Amniotic stem cell (primary cell): ENCODE measurements around the gene CSF3R.
A peak's percentile ranks its signal among the peaks of the same experiment; 100 is the strongest.

Experiments used
- DNase-seq: peaks from one replicate; lab custom pipeline; 2025; lab: John Stamatoyannopoulos, UW

CSF3R gene

GRCh38 chr1:36457691-36458090 is 25.0 kb downstream of the CSF3R start:
- DNase-seq = no peak

GRCh38 chr1:36456391-36456928 is 26.3 kb downstream of the CSF3R start:
- DNase-seq = no peak

GRCh38 chr1:36455386-36455785 is 27.3 kb downstream of the CSF3R start:
- DNase-seq = no peak

- DNase-seq = no peak
Measured at GRCh38 chr1:36453600-36454388, 28.9 kb downstream of the CSF3R start.

GRCh38 chr1:36453051-36453450 is 29.7 kb downstream of the CSF3R start:
- no peak for DNase-seq

- DNase-seq = no peak
Measured at GRCh38 chr1:36450919-36451305, 31.8 kb downstream of the CSF3R start.

DNA sequence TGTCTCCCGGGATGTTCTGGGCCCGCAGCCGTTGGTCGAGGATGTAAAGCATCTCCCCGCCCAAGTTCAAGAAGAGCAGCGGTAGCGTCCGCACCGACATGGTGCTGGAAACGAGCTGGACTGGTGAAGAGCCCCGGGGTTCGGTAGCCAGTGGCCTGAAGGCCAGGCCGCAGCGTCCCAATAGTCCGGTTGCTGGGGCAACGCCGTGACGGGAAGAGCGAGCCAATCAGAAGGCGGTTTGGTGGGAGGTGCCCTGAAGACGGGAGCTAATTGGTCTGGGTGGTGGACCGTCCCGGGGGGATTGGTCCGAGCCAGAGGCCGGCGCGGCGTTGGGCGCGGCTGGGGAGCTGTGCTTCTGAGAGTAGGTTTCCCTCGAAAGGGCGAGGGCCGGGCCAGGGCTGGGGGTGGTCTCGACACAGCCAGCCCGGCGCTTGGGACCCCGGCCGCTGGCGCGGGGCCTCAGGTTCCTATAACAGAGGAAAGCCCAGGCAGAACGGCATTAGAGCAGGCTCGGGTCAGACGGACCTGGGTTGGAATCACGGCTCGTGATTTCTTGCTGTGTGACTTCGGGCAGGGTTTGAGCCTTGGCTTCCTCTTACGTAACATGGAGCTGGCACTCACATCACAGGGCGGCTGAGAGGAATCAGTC is 32.3 kb downstream of the CSF3R start, which contains the start of gene OSCP1:
Gene OSCP1, minus strand, starts transcription at position 182 of the 649 bp plus-strand sequence. Its CDS starts 82 bp downstream, at position 100.
- peak; percentile 90 for DNase-seq

GRCh38 chr1:36448530-36449056 is 34.1 kb downstream of the CSF3R start:
- no peak for DNase-seq

- no peak for DNase-seq
Measured at GRCh38 chr1:36447450-36447849, 35.3 kb downstream of the CSF3R start.

GRCh38 chr1:36446746-36447145 is 36.0 kb downstream of the CSF3R start:
- no peak for DNase-seq

- no peak for DNase-seq
Measured at GRCh38 chr1:36446271-36446670, 36.4 kb downstream of the CSF3R start.

DNA sequence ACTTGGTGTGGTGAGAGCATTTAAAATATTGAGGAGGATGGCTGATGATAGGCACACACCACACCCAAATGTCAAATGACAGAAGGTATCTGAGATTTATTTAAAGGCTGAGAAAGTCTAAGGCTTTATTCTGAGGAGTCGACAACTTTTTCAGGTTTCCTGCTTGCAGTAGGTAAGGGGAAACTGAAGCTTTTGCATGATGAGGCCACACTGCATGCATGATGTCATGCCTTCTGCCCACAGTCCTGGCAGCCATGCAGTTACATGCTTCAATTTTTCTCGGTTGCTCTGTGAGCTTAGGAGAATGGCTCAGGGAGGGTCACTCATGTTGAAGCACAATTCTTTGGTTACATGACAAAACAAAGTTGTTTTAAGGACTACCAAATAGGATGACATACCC is 39.4 kb downstream of the CSF3R start:
- no peak for DNase-seq

DNA sequence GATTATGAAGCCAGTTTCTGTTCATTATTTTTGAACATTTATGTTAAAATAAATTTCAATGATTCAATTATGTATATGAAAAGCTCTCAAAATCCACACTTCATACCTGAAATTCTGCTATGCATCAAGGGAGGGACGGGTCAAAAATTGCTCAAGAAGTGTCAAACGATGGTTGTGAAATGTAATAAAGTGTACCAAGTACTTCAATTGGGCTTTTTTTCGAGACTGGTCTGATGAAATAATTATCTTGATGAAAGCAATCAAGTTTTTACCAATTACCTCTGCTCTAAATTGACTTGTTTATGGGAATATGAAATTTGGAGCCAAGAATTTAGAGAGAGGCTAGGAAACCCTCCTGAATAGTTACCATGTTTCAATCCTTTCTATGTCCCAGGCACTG is 40.4 kb downstream of the CSF3R start:
- DNase-seq = no peak

DNA sequence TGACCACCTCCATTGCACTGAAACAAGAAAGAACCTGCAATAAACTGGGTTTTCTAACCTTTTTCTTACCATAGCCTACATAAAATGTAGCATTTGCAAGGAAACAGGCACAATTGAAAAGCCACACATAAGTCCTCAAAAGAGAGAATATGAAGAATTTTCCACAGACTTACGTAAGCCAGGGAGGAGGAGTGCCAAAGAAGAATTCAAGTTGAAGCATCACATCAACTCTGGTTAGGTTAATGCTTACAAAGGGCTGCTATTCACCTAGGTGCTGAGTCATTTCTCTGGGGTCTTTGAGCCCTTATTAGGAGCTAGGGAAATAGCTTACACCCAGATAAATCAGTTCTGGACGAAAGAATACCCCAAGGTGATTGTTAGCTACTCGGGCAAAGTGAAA is 42.1 kb downstream of the CSF3R start:
- no peak for DNase-seq

- no peak for DNase-seq
Measured at GRCh38 chr1:36440044-36440443, 42.7 kb downstream of the CSF3R start.

GRCh38 chr1:36438715-36439114 is 44.0 kb downstream of the CSF3R start:
- DNase-seq = no peak

GRCh38 chr1:36436821-36437220 is 45.9 kb downstream of the CSF3R start:
- DNase-seq = no peak

- DNase-seq = no peak
Measured at GRCh38 chr1:36433102-36433501, 49.6 kb downstream of the CSF3R start.

DNA sequence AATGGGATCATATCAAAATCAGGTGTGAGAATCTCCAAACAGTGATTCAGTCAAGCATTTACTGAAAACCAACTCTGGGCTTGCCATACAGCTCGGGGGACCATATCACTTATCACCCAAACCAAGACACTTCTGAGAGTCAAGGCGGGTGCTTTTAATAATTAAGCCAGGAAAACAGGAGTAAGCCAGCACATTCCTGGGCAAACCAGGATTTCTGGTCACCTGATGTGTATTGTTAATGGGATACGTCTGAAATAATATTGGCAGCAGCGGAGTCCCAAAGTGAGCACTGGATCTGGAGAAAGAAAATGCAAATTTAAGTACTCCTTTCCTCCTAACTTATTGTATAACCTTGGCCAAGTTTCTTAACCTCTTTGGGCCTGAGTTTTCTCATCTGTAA is 50.1 kb downstream of the CSF3R start:
- DNase-seq = no peak

DNA sequence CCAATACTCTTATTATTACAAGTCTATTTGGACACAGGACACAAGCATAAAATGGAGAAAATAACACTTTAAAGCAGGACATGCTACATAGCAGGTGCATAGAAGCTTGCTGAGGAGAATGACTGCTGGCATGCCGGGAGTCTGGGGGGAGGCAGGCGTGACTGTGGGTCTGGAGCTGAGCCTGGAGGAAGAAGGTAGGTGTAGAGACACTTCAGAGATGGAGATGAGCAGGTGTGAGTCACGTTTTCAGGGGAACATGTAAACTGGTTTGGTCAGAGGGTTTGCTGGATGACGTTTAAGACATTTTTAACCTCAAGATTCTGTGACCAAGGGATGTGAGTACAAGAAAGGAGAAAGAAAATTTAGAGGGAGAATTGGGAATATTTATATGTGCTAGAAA is 56.9 kb downstream of the CSF3R start:
- DNase-seq = no peak

- no peak for DNase-seq
Measured at GRCh38 chr1:36421649-36422048, 61.1 kb downstream of the CSF3R start.

- DNase-seq = peak; percentile 72
Measured at GRCh38 chr1:36420836-36421317, 61.8 kb downstream of the CSF3R start.

DNA sequence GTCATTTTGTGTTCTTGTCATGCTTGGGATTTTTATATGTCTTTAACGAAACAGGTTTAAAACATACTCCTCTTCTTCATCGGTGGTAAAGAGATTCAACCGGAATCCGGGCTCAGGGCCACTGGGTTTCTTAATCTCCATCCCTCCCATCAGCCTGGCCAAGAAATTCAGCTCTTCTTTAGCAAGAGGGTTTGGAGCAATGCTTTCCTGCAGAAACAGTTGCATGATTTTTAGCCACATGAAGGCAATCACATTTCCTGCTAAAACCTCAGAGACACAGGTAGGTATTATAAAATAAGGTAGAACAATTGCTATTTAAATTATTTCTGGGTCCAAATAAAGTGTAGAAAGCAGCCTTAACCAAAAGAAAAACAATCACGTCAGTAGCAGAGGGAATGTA is 62.3 kb downstream of the CSF3R start:
- DNase-seq = no peak
